ENCODE measurements around the gene SCN1A. TPM values are rescaled to one million over a fixed set of nuclear protein-coding genes. Genes with fewer than 3 reads are reported as not detected.

Gene SCN1A
- total and polyA plus RNA-seq, 2 of the 13 experiments (the other 11 are each of a cell fraction or from before 2014, with no cell fraction given): 19.9 to 39.4 TPM

- TF ChIP-seq KDM1A (CRISPR knock-in tag; IDR thresholded peaks at IDR 0.05): peak; percentile 6; the same call in 1 of the 2 replicates
- no peak for TF ChIP-seq ZZZ3 (CRISPR knock-in tag; IDR thresholded peaks at IDR 0.05; ENCODE audit: borderline replicate concordance)
- no peak for TF ChIP-seq ARHGAP35 (CRISPR knock-in tag; IDR thresholded peaks at IDR 0.05; ENCODE audit: borderline replicate concordance)
- TF ChIP-seq ZNF75D (CRISPR knock-in tag; IDR thresholded peaks at IDR 0.05; ENCODE audit: borderline replicate concordance): no peak
- TF ChIP-seq, protein P1, sequence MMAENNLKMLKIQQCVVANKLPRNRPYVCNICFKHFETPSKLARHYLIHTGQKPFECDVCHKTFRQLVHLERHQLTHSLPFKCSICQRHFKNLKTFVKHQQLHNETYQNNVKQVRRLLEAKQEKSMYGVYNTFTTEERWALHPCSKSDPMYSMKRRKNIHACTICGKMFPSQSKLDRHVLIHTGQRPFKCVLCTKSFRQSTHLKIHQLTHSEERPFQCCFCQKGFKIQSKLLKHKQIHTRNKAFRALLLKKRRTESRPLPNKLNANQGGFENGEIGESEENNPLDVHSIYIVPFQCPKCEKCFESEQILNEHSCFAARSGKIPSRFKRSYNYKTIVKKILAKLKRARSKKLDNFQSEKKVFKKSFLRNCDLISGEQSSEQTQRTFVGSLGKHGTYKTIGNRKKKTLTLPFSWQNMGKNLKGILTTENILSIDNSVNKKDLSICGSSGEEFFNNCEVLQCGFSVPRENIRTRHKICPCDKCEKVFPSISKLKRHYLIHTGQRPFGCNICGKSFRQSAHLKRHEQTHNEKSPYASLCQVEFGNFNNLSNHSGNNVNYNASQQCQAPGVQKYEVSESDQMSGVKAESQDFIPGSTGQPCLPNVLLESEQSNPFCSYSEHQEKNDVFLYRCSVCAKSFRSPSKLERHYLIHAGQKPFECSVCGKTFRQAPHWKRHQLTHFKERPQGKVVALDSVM (CRISPR knock-in tag; IDR thresholded peaks at IDR 0.05): no peak
- TF ChIP-seq ZNF816 (CRISPR knock-in tag; IDR thresholded peaks at IDR 0.05; ENCODE audit: borderline replicate concordance): no peak
- no peak for TF ChIP-seq CENPT (CRISPR knock-in tag; IDR thresholded peaks at IDR 0.05; ENCODE audit: low read depth)
- TF ChIP-seq ZNF3 (CRISPR knock-in tag; IDR thresholded peaks at IDR 0.05): no peak
- no peak for TF ChIP-seq FIP1L1 (IDR thresholded peaks at IDR 0.05; ENCODE audit: borderline replicate concordance, insufficient read depth, low read depth, low read length)
- no peak; the same call in 1 of the 2 replicates for TF ChIP-seq ZNF263 (CRISPR knock-in tag; IDR thresholded peaks at IDR 0.05)
- peak; percentile 52 for TF ChIP-seq HDAC2 (CRISPR knock-in tag; IDR thresholded peaks at IDR 0.05)
- TF ChIP-seq ZNF577 (CRISPR knock-in tag; IDR thresholded peaks at IDR 0.05; ENCODE audit: borderline replicate concordance, low read depth): no peak
- TF ChIP-seq YEATS2 (CRISPR knock-in tag; IDR thresholded peaks at IDR 0.05; ENCODE audit: borderline replicate concordance): no peak
- no peak for TF ChIP-seq NFKB2 (CRISPR knock-in tag; IDR thresholded peaks at IDR 0.05; ENCODE audit: borderline replicate concordance)
- no peak for TF ChIP-seq SRSF1 (optimal IDR thresholded peaks at IDR 0.05; ENCODE audit: low read depth, low read length)
- no peak for TF ChIP-seq ZNF589 (CRISPR knock-in tag; conservative IDR thresholded peaks at IDR 0.05)
- TF ChIP-seq ZNF224 (CRISPR knock-in tag; IDR thresholded peaks at IDR 0.05): no peak
- TF ChIP-seq RNF2 (conservative IDR thresholded peaks at IDR 0.05; ENCODE audit: low read depth): no peak
- no peak for TF ChIP-seq KDM4B (CRISPR knock-in tag; IDR thresholded peaks at IDR 0.05)
- TF ChIP-seq, protein P2, sequence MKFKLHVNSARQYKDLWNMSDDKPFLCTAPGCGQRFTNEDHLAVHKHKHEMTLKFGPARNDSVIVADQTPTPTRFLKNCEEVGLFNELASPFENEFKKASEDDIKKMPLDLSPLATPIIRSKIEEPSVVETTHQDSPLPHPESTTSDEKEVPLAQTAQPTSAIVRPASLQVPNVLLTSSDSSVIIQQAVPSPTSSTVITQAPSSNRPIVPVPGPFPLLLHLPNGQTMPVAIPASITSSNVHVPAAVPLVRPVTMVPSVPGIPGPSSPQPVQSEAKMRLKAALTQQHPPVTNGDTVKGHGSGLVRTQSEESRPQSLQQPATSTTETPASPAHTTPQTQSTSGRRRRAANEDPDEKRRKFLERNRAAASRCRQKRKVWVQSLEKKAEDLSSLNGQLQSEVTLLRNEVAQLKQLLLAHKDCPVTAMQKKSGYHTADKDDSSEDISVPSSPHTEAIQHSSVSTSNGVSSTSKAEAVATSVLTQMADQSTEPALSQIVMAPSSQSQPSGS (CRISPR knock-in tag; IDR thresholded peaks at IDR 0.05): no peak; the same call in none of the 2 replicates
- TF ChIP-seq PLRG1 (conservative IDR thresholded peaks at IDR 0.05): no peak
- no peak for TF ChIP-seq CENPBD1 (CRISPR knock-in tag; IDR thresholded peaks at IDR 0.05; ENCODE audit: borderline replicate concordance, low read depth)
- TF ChIP-seq RXRB (CRISPR knock-in tag; IDR thresholded peaks at IDR 0.05; ENCODE audit: borderline replicate concordance): peak; percentile 90
- TF ChIP-seq, protein P3, sequence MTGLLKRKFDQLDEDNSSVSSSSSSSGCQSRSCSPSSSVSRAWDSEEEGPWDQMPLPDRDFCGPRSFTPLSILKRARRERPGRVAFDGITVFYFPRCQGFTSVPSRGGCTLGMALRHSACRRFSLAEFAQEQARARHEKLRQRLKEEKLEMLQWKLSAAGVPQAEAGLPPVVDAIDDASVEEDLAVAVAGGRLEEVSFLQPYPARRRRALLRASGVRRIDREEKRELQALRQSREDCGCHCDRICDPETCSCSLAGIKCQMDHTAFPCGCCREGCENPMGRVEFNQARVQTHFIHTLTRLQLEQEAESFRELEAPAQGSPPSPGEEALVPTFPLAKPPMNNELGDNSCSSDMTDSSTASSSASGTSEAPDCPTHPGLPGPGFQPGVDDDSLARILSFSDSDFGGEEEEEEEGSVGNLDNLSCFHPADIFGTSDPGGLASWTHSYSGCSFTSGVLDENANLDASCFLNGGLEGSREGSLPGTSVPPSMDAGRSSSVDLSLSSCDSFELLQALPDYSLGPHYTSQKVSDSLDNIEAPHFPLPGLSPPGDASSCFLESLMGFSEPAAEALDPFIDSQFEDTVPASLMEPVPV (CRISPR knock-in tag; IDR thresholded peaks at IDR 0.05): no peak
- TF ChIP-seq, protein P4, sequence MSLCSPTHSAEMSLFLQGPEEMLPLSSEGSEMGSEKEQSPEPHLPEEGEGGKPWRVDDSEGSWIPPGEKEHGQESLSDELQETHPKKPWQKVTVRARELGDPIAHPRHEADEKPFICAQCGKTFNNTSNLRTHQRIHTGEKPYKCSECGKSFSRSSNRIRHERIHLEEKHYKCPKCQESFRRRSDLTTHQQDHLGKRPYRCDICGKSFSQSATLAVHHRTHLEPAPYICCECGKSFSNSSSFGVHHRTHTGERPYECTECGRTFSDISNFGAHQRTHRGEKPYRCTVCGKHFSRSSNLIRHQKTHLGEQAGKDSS (CRISPR knock-in tag; IDR thresholded peaks at IDR 0.05; ENCODE audit: borderline replicate concordance, low read depth): no peak
Observed at GRCh38 chr2:166135152-166135848, 7.5 kb upstream of the SCN1A start (continued).
